ENCODE data around the gene CADPS. TPM values are rescaled to one million over a fixed set of nuclear protein-coding genes. Genes with fewer than 3 reads are reported as not detected.
"Not testable (repeated sequence)": the region's sequence is repeated elsewhere in the genome, so short reads cannot be mapped to it uniquely, and the experiment has no call there.

CADPS gene
- total and polyA plus RNA-seq, 12 donors, result 1.4 to 36.6 (median 21.6) TPM

GRCh38 chr3:62586356-62586755 lies 288.9 kb downstream of the CADPS start:
- Histone ChIP-seq H3K27me3 (no peaks in the 10 kb centered on the region), H3K4me3 (no peak overlapping the region), H3K36me3 (no peaks in the 10 kb centered on the region), H3K4me1 (peaks cover 0 to 8% (median 0%) of the 10 kb centered on the region in 9 donors), H3K27ac (no peak overlapping the region), H3K9me3 (no peaks in the 10 kb centered on the region)
- intact Hi-C loops (cut with DNase I), result no loop called here
- no peak for DNase-seq
- TF ChIP-seq, protein P1, sequence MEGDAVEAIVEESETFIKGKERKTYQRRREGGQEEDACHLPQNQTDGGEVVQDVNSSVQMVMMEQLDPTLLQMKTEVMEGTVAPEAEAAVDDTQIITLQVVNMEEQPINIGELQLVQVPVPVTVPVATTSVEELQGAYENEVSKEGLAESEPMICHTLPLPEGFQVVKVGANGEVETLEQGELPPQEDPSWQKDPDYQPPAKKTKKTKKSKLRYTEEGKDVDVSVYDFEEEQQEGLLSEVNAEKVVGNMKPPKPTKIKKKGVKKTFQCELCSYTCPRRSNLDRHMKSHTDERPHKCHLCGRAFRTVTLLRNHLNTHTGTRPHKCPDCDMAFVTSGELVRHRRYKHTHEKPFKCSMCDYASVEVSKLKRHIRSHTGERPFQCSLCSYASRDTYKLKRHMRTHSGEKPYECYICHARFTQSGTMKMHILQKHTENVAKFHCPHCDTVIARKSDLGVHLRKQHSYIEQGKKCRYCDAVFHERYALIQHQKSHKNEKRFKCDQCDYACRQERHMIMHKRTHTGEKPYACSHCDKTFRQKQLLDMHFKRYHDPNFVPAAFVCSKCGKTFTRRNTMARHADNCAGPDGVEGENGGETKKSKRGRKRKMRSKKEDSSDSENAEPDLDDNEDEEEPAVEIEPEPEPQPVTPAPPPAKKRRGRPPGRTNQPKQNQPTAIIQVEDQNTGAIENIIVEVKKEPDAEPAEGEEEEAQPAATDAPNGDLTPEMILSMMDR (IDR thresholded peaks at IDR 0.05), result no peak
- ATAC-seq, result no peak
- WGBS, 2 donors, result 69 to 94% methylated on average over 1 of the region's 1 CpG

GRCh38 chr3:62585861-62586260 lies 289.4 kb downstream of the CADPS start:
- H3K9me3 ChIP-seq, result peaks cover 0 to 2% (median 0%) of the 10 kb centered on the region in 11 donors
- peaks cover 0 to 8% (median 0%) of the 10 kb centered on the region in 9 donors for H3K4me1 ChIP-seq
- no peaks in the 10 kb centered on the region for H3K36me3 ChIP-seq
- no peaks in the 10 kb centered on the region for H3K27me3 ChIP-seq
- TF ChIP-seq, protein P1 (IDR thresholded peaks at IDR 0.05), result no peak
- DNase-seq (no peak), ATAC-seq (no peak)
- no peak overlapping the region for H3K27ac ChIP-seq
- H3K4me3 ChIP-seq, result no peak overlapping the region
- WGBS, 2 donors, result 54 to 59% methylated on average over 4 of the region's 4 CpGs
- intact Hi-C loops (cut with DNase I), result no loop called here

- ATAC-seq, result no peak
- TF ChIP-seq, protein P1 (IDR thresholded peaks at IDR 0.05), result no peak
- H3K36me3 ChIP-seq, result no peaks in the 10 kb centered on the region
- no peak overlapping the region for H3K4me3 ChIP-seq
- WGBS, 2 donors, result 85 to 87% methylated on average over 4 of the region's 4 CpGs
- intact Hi-C loops (cut with DNase I), result no loop called here
- no peaks in the 10 kb centered on the region for H3K27me3 ChIP-seq
- H3K4me1 ChIP-seq, result peaks cover 0 to 8% (median 0%) of the 10 kb centered on the region in 9 donors
- DNase-seq, result no peak
- H3K27ac ChIP-seq, result no peak overlapping the region
- H3K9me3 ChIP-seq, result peaks cover 0 to 12% (median 2%) of the 10 kb centered on the region in 11 donors
Observed at GRCh38 chr3:62584636-62585035, 290.6 kb downstream of the CADPS start.

- ATAC-seq (peak in 1 of 8 donors; percentile 62), DNase-seq (no peak)
- Histone ChIP-seq H3K9me3 (peaks cover 0 to 32% (median 6%) of the 10 kb centered on the region in 11 donors), H3K36me3 (no peaks in the 10 kb centered on the region), H3K4me3 (no peak overlapping the region), H3K4me1 (peaks cover 0 to 8% (median 0%) of the 10 kb centered on the region in 9 donors), H3K27ac (no peak overlapping the region), H3K27me3 (no peaks in the 10 kb centered on the region)
- WGBS, 2 donors, result 28 to 43% methylated on average over 4 of the region's 4 CpGs
- intact Hi-C loops (cut with DNase I), result no loop called here
- TF ChIP-seq, protein P1 (IDR thresholded peaks at IDR 0.05), result no peak
Observed at GRCh38 chr3:62582495-62583172, 292.6 kb downstream of the CADPS start.

- intact Hi-C loops (cut with DNase I); H3K27ac ChIP-seq; H3K27me3 ChIP-seq; H3K4me1 ChIP-seq; ATAC-seq; DNase-seq; H3K36me3 ChIP-seq; H3K4me3 ChIP-seq: not testable (repeated sequence)
- WGBS, 2 donors, result 83 to 86% methylated on average over 1 of the region's 1 CpG
- H3K9me3 ChIP-seq, result peaks cover 0 to 33% (median 6%) of the 10 kb centered on the region in 11 donors
Observed at GRCh38 chr3:62580485-62580884, 294.7 kb downstream of the CADPS start.
